OCI-M2 (cell line): ENCODE measurements around the gene SNW1.
"Not testable (repeated sequence)": the region's sequence is repeated elsewhere in the genome, so short reads cannot be mapped to it uniquely, and the experiment has no call there.

Source experiments
- DNase-seq: peaks from one replicate; lab custom pipeline; 2025; ENCODE audit not compliant: unreplicated experiment; lab: John Stamatoyannopoulos, UW

The SNW1 gene

GRCh38 chr14:77752266-77752665 lies 8.7 kb downstream of the SNW1 start:
- no peak for DNase-seq

DNA sequence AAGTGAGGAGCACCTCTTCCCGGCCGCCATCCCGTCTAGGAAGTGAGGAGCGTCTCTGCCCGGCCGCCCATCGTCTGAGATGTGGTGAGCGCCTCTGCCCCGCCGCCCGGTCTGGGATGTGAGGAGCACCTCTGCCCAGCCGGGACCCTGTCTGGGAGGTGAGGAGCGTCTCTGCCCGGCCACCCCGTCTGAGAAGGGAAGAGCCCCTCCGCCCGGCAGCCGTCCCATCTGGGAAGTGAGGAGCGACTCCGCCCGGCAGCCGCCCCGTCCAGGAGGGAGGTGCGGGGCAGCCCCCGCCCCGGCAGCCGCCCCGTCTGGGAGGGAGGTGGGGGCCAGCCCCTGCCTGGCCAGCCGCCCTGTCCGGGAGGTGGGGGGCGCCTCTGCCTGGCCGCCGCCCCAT lies 13.5 kb downstream of the SNW1 start:
- DNase-seq = not testable (repeated sequence)

- DNase-seq = no peak
These were observed 14.8 kb downstream of the SNW1 start for GRCh38 chr14:77746064-77746702.

- DNase-seq = no peak
These were observed 19.5 kb downstream of the SNW1 start for GRCh38 chr14:77741438-77741837.

DNA sequence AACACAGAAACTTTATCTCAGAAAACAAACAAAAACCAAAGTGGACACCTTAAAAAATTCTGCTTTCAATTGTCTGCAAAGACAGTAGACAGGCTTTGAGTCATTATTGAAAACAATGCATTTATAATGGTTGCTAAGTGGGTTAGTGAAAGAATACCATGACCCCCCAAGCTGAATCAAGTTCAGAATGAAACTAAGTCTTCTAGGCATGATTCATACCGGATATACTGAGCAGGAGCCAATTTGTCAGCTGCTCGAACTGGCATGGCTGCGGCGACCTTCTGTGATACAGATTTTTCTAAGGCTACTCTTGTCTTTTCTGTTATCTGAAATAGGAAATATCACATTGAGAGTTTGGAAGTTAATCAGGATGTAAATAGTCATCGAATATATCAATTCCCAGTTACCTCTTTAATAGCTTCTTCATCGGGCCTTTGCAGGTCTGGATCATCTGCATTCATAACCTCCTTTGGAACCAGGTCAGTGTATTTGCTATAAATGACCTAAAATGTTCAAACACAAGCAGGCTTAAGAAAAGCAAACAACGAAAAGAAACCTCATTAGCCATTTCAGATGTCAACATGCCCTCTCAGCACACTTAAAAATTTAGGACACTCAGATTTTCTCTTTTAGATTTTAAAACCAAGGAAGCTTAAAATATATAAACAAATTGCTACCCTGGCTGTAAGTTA lies 22.3 kb downstream of the SNW1 start:
- DNase-seq = no peak

DNA sequence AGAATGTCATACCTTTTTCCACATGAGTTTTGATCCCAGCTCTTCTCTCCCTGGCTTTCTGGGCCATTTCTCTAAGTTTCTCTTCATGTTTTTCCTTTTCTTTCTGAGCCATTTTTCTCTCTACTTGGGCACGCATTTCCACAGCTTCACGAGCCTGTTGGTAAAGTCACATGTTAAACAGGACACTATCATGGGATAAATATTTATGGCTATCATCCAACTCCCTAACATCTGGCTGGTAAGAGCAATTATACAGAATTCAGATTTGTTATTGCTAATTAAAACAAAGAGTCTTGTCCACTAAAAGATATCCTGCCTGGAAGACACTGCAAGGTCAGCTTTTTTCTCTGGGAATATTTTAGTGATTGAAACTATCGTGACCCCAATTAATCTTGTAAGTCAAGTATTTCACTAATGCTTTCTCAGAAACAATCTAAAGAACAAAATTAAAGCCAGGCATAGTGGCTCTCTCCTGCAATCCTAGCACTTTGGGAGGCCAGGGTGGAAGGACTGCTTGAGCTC lies 29.9 kb downstream of the SNW1 start:
- DNase-seq = no peak

DNA sequence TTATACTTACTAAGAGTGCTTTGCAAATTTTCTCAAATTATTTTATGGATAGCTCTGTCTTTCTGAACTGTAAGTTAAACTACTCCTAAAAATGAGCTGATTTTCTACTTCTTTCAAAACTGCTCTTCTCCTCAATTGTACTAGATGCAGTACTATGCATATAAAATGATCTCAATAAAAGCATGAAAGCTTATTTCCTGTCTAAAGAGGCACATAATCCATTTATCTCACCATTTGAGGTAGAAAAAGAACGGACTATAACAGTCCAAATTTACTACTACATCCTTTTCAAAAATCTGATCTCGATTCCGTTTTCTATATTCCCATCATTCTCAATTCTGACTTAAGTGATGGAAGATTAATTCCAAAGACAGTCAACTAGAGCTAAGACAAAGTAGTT lies 38.7 kb downstream of the SNW1 start:
- no peak for DNase-seq

GRCh38 chr14:77721437-77721836 lies 39.5 kb downstream of the SNW1 start:
- DNase-seq = no peak

GRCh38 chr14:77717608-77718305 lies 43.2 kb downstream of the SNW1 start:
- DNase-seq = no peak

DNA sequence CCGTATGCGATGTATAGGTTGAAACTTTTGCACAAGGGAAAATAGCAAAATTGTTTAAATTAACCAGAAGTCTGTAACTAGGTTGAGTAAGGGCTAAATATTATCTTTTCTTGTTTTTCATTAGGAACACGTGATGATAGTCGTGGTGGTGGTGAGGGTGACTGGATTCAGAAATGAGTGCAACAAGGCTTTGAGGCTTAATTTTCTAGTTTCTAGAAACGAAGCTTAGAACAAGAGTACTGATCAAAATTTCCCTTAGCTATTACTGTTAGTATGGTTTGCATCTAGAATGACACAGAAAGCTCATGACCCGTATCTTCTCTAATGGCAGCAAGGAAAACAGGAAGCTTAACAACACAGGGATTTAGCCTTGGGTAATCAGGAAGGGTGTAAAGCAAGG lies 46.0 kb downstream of the SNW1 start:
- no peak for DNase-seq

- DNase-seq = no peak
These were observed 50.6 kb downstream of the SNW1 start for GRCh38 chr14:77710364-77710763.

DNA sequence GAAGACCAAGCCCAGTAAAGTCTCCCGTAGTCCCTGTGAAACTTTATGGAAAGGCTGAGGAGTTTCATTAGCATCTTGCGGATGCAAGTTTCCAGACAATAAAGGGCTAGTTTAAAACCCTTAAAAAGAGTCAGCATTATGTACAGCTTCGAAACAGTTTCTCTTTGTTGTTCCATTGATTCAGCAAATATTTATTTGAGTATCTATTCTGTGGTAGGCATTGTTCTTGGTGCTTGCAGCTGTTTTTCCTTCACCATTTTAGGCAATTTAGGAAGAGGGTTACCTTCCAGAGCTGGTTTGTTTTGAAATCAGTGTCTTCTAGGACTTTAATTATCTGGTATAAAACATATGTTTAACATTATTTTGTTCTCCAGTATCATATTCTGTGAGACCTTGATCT lies 51.5 kb downstream of the SNW1 start:
- DNase-seq = no peak

- DNase-seq = no peak
These were observed 52.2 kb downstream of the SNW1 start for GRCh38 chr14:77708749-77709148.

- peak; percentile 47 for DNase-seq
These were observed 53.1 kb downstream of the SNW1 start, which contains the start of the genes ALKBH1 and SLIRP for GRCh38 chr14:77707724-77708408. TSS of gene ALKBH1 (minus strand) at chr14:77708023. CDS start at chr14:77708004, 19 bp downstream. TSS of gene SLIRP (plus strand) at chr14:77708103. CDS start at chr14:77708112, 9 bp downstream.

DNA sequence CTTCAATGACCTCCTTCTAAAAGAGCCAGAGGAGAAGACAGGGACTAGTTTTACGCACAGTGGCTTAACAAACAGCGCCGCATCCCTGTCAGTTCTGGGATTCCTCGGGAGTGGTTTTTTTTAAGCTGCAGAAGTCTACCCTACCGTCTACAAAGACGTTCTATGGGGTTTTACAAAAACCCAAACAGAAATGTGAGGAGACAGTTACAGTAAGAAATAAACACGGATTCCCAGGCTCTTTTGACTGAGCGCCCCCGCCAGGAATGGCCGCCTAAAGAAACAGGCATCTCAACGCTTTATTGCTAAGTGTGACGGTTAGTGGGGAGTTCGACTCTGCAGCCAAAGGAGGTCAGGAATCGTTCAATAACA lies 53.6 kb downstream of the SNW1 start:
- no peak for DNase-seq

- no peak for DNase-seq
These were observed 69.7 kb downstream of the SNW1 start for GRCh38 chr14:77691259-77691658.

GRCh38 chr14:77682158-77682553 lies 78.8 kb downstream of the SNW1 start:
- no peak for DNase-seq

GRCh38 chr14:77681196-77682157 lies 79.5 kb downstream of the SNW1 start:
- DNase-seq = no peak

GRCh38 chr14:77674931-77675330 lies 86.0 kb downstream of the SNW1 start:
- no peak for DNase-seq

- DNase-seq = no peak
These were observed 87.8 kb downstream of the SNW1 start for GRCh38 chr14:77673193-77673592.
